HG02884 (cell line): ENCODE measurements around the gene C2CD4B.

Source experiments
- ATAC-seq: cut with Tn5 transposase; IDR thresholded peaks from one replicate; pipeline ENCODE4 v1.9.1; 2021; ENCODE audit warnings: mild to moderate bottlenecking, moderate library complexity; ENCODE audit not compliant: unreplicated experiment

C2CD4B gene

GRCh38 chr15:62165104-62165792, at the start of gene C2CD4B:
Gene C2CD4B, minus strand, starts transcription at chr15:62165285. Its CDS starts 301 bp downstream, at chr15:62164984.
- no peak for ATAC-seq

- no peak for ATAC-seq
Measured at GRCh38 chr15:62212741-62213140, 47.7 kb upstream of the C2CD4B start.

- ATAC-seq = no peak
Measured at GRCh38 chr15:62211348-62211747, 46.3 kb upstream of the C2CD4B start.

GRCh38 chr15:62209821-62210220, 44.7 kb upstream of the C2CD4B start:
- no peak for ATAC-seq

- ATAC-seq = no peak
Measured at GRCh38 chr15:62209322-62209721, 44.2 kb upstream of the C2CD4B start.

- ATAC-seq = no peak
Measured at GRCh38 chr15:62208884-62209283, 43.8 kb upstream of the C2CD4B start.

GRCh38 chr15:62208367-62208766, 43.3 kb upstream of the C2CD4B start:
- no peak for ATAC-seq

- no peak for ATAC-seq
Measured at GRCh38 chr15:62190675-62191074, 25.6 kb upstream of the C2CD4B start.

GRCh38 chr15:62190274-62190673, 25.2 kb upstream of the C2CD4B start:
- no peak for ATAC-seq

- no peak for ATAC-seq
Measured at GRCh38 chr15:62188744-62189143, 23.7 kb upstream of the C2CD4B start.

- ATAC-seq = no peak
Measured at GRCh38 chr15:62187910-62188309, 22.8 kb upstream of the C2CD4B start.

GRCh38 chr15:62187425-62187824, 22.3 kb upstream of the C2CD4B start:
- ATAC-seq = no peak

- no peak for ATAC-seq
Measured at GRCh38 chr15:62186578-62186977, 21.5 kb upstream of the C2CD4B start.

GRCh38 chr15:62183130-62183529, 18.0 kb upstream of the C2CD4B start:
- no peak for ATAC-seq

- no peak for ATAC-seq
Measured at GRCh38 chr15:62173215-62173614, 8.1 kb upstream of the C2CD4B start.

- no peak for ATAC-seq
Measured at GRCh38 chr15:62171882-62172281, 6.8 kb upstream of the C2CD4B start.

- no peak for ATAC-seq
Measured at GRCh38 chr15:62165793-62166375, 799 bp upstream of the C2CD4B start.

GRCh38 chr15:62164396-62165103, 535 bp downstream of the C2CD4B start:
- ATAC-seq = no peak

- no peak for ATAC-seq
Measured at GRCh38 chr15:62164014-62164395, 1.1 kb downstream of the C2CD4B start.

- no peak for ATAC-seq
Measured at GRCh38 chr15:62163397-62164013, 1.6 kb downstream of the C2CD4B start.

GRCh38 chr15:62153228-62153627, 11.9 kb downstream of the C2CD4B start:
- ATAC-seq = no peak

GRCh38 chr15:62150445-62150844, 14.6 kb downstream of the C2CD4B start:
- no peak for ATAC-seq
